Activated CD8-positive, alpha-beta T cell treated with anti-CD3 and anti-CD28 coated beads for 36 hours (primary cell): ENCODE results near the gene CACNB1. TPM values are rescaled to one million over a fixed set of nuclear protein-coding genes. Genes with fewer than 3 reads are reported as not detected.
A peak's percentile ranks its signal among the peaks of the same experiment; 100 is the strongest.

ENCODE experiments used
- ATAC-seq: fragments of 200-7000 bp; cut with Tn5 transposase; one replicate; pipeline ENCODE4 v1.10.0; 2021; ENCODE audit warnings: mild to moderate bottlenecking, moderate library complexity
- CTCF ChIA-PET: fragments of 350-600 bp; sonication (Branson Sonifier 250); formaldehyde crosslinking; loops from one replicate; lab custom pipeline; 2021; ENCODE audit warnings: antibody characterized with exemption; lab: Charles Lee
- POLR2A ChIA-PET: fragments of 350-600 bp; sonication (Branson Sonifier 250); formaldehyde crosslinking; loops from one replicate; lab custom pipeline; 2021; ENCODE audit warnings: antibody characterized with exemption; lab: Charles Lee
- DNase-seq: peaks from one replicate; pipeline ENCODE4 v3.0.0-alpha.2; 2020
- H3K27ac Mint-ChIP-seq: one replicate; pipeline ENCODE4 v1.8.0; 2021; ENCODE audit warnings: mild to moderate bottlenecking, mixed read lengths
- H3K27me3 Mint-ChIP-seq: one replicate; pipeline ENCODE4 v1.8.0; 2021; ENCODE audit warnings: mixed read lengths
- H3K36me3 Mint-ChIP-seq: one replicate; pipeline ENCODE4 v1.8.0; 2021; ENCODE audit warnings: low read depth, mixed read lengths
- H3K4me1 Mint-ChIP-seq: one replicate; pipeline ENCODE4 v1.8.0; 2021; ENCODE audit warnings: low read depth, mixed read lengths
- H3K4me3 Mint-ChIP-seq: one replicate; pipeline ENCODE4 v1.8.0; 2021; ENCODE audit warnings: mild to moderate bottlenecking, moderate library complexity, mixed read lengths
- H3K9me3 Mint-ChIP-seq: one replicate; pipeline ENCODE4 v1.8.0; 2021; ENCODE audit warnings: mixed read lengths
- CTCF ChIP-seq: fragments of 200-600 bp; IDR thresholded peaks from one replicate; pipeline ENCODE4 v1.8.0; 2022; ENCODE audit warnings: antibody characterized with exemption, mild to moderate bottlenecking
- intact Hi-C: fragments of 100-400 bp; cut with micrococcal nuclease; formaldehyde crosslinking; loops from one replicate; pipeline ENCODE4 v1.10.0; 2022
- total RNA-seq, 2 experiments: library from RNA; stranded (reverse); gene quantifications; one replicate each; pipeline ENCODE4 v1.2.3, GENCODE V29; 2021

The CACNB1 gene
- total RNA-seq, 2 experiments from 2014 or later, result 13.1 to 14.2 TPM

- Mint-ChIP-seq H3K9me3 (no peaks in the 10 kb centered on the region), H3K36me3 (no peaks in the 10 kb centered on the region), H3K27ac (peak overlapping the region; percentile 60), H3K4me3 (peak overlapping the region; percentile 25), H3K4me1 (peaks cover 18% of the 10 kb centered on the region), H3K27me3 (peaks cover 14% of the 10 kb centered on the region)
- ChIA-PET POLR2A (interaction anchor here (0.5 to 2.3 kb wide), 9 partner anchors 10 to 48 kb away, joined by 3 to 17 read pairs (median 5); partner anchors contain the start of gene RPL19), CTCF (interaction anchor here (0.8 to 10.9 kb wide), 17 partner anchors 10 to 249 kb away, joined by 3 to 516 read pairs (median 4); partner anchors contain the start of gene RPL19)
- ATAC-seq (peak; percentile 85), DNase-seq (peak; percentile 82)
- intact Hi-C loops, result no loop called here
- peak; percentile 92 for TF ChIP-seq CTCF
These were observed 34.4 kb upstream of the CACNB1 start for GRCh38 chr17:39231591-39232551.

GRCh38 chr17:39231091-39231561 is 33.7 kb upstream of the CACNB1 start:
- Mint-ChIP-seq H3K4me1 (peaks cover 21% of the 10 kb centered on the region), H3K36me3 (no peaks in the 10 kb centered on the region), H3K27me3 (peaks cover 16% of the 10 kb centered on the region), H3K27ac (no peak overlapping the region), H3K9me3 (no peaks in the 10 kb centered on the region), H3K4me3 (no peak overlapping the region)
- POLR2A ChIA-PET, result interaction anchor here (0.7 to 2.3 kb wide), 6 partner anchors 22 to 48 kb away, joined by 3 to 17 read pairs (median 6); partner anchors contain the start of gene RPL19
- ATAC-seq (no peak), DNase-seq (no peak)
- CTCF ChIA-PET, result interaction anchor here (1.3 to 10.9 kb wide), 6 partner anchors 11 to 67 kb away, joined by 3 to 516 read pairs (median 15); partner anchors contain the start of gene RPL19
- intact Hi-C loops, result no loop called here
- TF ChIP-seq CTCF, result no peak

- Mint-ChIP-seq H3K27ac (no peak overlapping the region), H3K27me3 (peaks cover 20% of the 10 kb centered on the region), H3K9me3 (no peaks in the 10 kb centered on the region), H3K36me3 (no peaks in the 10 kb centered on the region), H3K4me3 (no peak overlapping the region), H3K4me1 (peaks cover 18% of the 10 kb centered on the region)
- intact Hi-C loops, result no loop called here
- DNase-seq (no peak), ATAC-seq (no peak)
- POLR2A ChIA-PET, result interaction anchor here (0.7 to 2.3 kb wide), 2 partner anchors 26 to 31 kb away, joined by 3 to 15 read pairs; partner anchors contain the start of gene RPL19
- CTCF ChIA-PET, result interaction anchor here (1.3 to 10.9 kb wide), 4 partner anchors 12 to 66 kb away, joined by 3 to 516 read pairs (median 28); partner anchors contain the start of gene RPL19
- TF ChIP-seq CTCF, result no peak
These were observed 32.9 kb upstream of the CACNB1 start for GRCh38 chr17:39230361-39230760.

GRCh38 chr17:39229274-39229913 is 31.9 kb upstream of the CACNB1 start:
- TF ChIP-seq CTCF, result no peak
- CTCF ChIA-PET, result interaction anchor here (5.1 to 10.9 kb wide), 2 partner anchors 16 to 18 kb away, joined by 37 to 516 read pairs; partner anchors contain the start of gene RPL19
- ATAC-seq (no peak), DNase-seq (no peak)
- POLR2A ChIA-PET, result no interaction called here
- Mint-ChIP-seq H3K4me3 (no peak overlapping the region), H3K27me3 (peaks cover 23% of the 10 kb centered on the region), H3K9me3 (no peaks in the 10 kb centered on the region), H3K36me3 (no peaks in the 10 kb centered on the region), H3K4me1 (peaks cover 20% of the 10 kb centered on the region), H3K27ac (no peak overlapping the region)
- intact Hi-C loops, result no loop called here
